Right atrium auricular region (tissue), 2 donors: ENCODE data around the gene RPL23. TPM values are rescaled to one million over a fixed set of nuclear protein-coding genes. Genes with fewer than 3 reads are reported as not detected.

ENCODE experiments used
- DNase-seq: peaks from one replicate; pipeline ENCODE4 v3.0.0-alpha.2; 2019; ENCODE audit warnings: low spot score
- H3K27ac ChIP-seq, 2 donors: fragments of 200-600 bp; sonication (generic); 1 replicate in 1 of 2; 2 replicates in 1 of 2; pipeline ENCODE4 v1.5.1; 2016 to 2019
- H3K27me3 ChIP-seq, 2 donors: fragments of 200-600 bp; sonication (generic); one replicate each; pipeline versions ENCODE4 v1.5.1 to v1.6.0; 2017 to 2019
- H3K36me3 ChIP-seq: fragments of 200-600 bp; sonication (generic); one replicate; pipeline ENCODE4 v1.5.1; 2016
- H3K4me1 ChIP-seq, 2 donors: fragments of 200-600 bp; sonication (generic); one replicate each; pipeline versions ENCODE4 v1.5.1 to v1.6.0; 2017 to 2019
- H3K4me3 ChIP-seq, 2 donors: fragments of 200-600 bp; sonication (generic); 1 replicate in 1 of 2; 2 replicates in 1 of 2; pipeline ENCODE4 v1.5.1; 2017 to 2019; ENCODE audit warnings: mild to moderate bottlenecking in 1 of 2, moderate library complexity in 1 of 2
- H3K9me3 ChIP-seq, 2 donors: fragments of 200-600 bp; sonication (generic); one replicate each; pipeline ENCODE4 v1.5.1; 2019
- CTCF ChIP-seq, 2 donors: fragments of 200-600 bp; sonication (generic); IDR thresholded peaks; one replicate each; pipeline ENCODE4 v1.5.1; 2019; ENCODE audit warnings: antibody characterized with exemption in 2 of 2
- total RNA-seq, 2 donors: library from RNA; depleted of rRNA; stranded (reverse); fragments of >200 nt; gene quantifications; one replicate each; pipeline ENCODE4 v1.1.0, GENCODE V29; 2016

RPL23 gene
- total RNA-seq, 2 donors from 2014 or later, result 640 to 985 TPM

- H3K9me3 ChIP-seq, result no peaks in the 10 kb centered on the region
- no peak for TF ChIP-seq CTCF (IDR thresholded peaks at IDR 0.05)
- no peak overlapping the region for H3K4me3 ChIP-seq
- H3K36me3 ChIP-seq, result peaks cover 30% of the 10 kb centered on the region
- H3K27ac ChIP-seq, result no peak overlapping the region
- no peaks in the 10 kb centered on the region for H3K4me1 ChIP-seq
- no peak for DNase-seq
- no peaks in the 10 kb centered on the region for H3K27me3 ChIP-seq
These were observed 9.2 kb downstream of the RPL23 start for GRCh38 chr17:38844261-38844757.

- DNase-seq, result no peak
- peaks cover 2% of the 10 kb centered on the region for H3K36me3 ChIP-seq
- H3K9me3 ChIP-seq, result no peaks in the 10 kb centered on the region
- no peak for TF ChIP-seq CTCF (IDR thresholded peaks at IDR 0.05)
- peak overlapping the region; percentile 97 to 98 for H3K27ac ChIP-seq
- H3K27me3 ChIP-seq, result no peaks in the 10 kb centered on the region
- peaks cover 0 to 18% of the 10 kb centered on the region in 2 donors for H3K4me1 ChIP-seq
- H3K4me3 ChIP-seq, result peak overlapping the region; percentile 85 to 98
These were observed 27.7 kb downstream of the RPL23 start for GRCh38 chr17:38825762-38826247.

GRCh38 chr17:38824899-38825761 is 28.4 kb downstream of the RPL23 start, which contains the start of gene CWC25:
TSS of gene CWC25 (minus strand) at chr17:38825321. CDS start at chr17:38825183, 138 bp downstream.
- peak in 1 of 2 donors; percentile 16 for TF ChIP-seq CTCF (IDR thresholded peaks at IDR 0.05)
- Histone ChIP-seq H3K36me3 (peaks cover 9% of the 10 kb centered on the region), H3K27me3 (no peaks in the 10 kb centered on the region), H3K4me1 (peaks cover 0 to 18% of the 10 kb centered on the region in 2 donors), H3K27ac (peak within 1 kb of the TSS; percentile 97 to 98), H3K4me3 (peak within 1 kb of the TSS; percentile 85 to 98), H3K9me3 (no peaks in the 10 kb centered on the region)
- peak; percentile 99 for DNase-seq

- Histone ChIP-seq H3K4me3 (no peak overlapping the region), H3K4me1 (no peaks in the 10 kb centered on the region), H3K9me3 (no peaks in the 10 kb centered on the region), H3K36me3 (peaks cover 59% of the 10 kb centered on the region), H3K27ac (no peak overlapping the region), H3K27me3 (no peaks in the 10 kb centered on the region)
- no peak for DNase-seq
- TF ChIP-seq CTCF (IDR thresholded peaks at IDR 0.05), result no peak
These were observed 37.8 kb downstream of the RPL23 start for GRCh38 chr17:38815576-38816193.

- Histone ChIP-seq H3K27ac (no peak overlapping the region), H3K4me1 (no peaks in the 10 kb centered on the region), H3K36me3 (peaks cover 86% of the 10 kb centered on the region), H3K9me3 (no peaks in the 10 kb centered on the region), H3K4me3 (no peak overlapping the region), H3K27me3 (no peaks in the 10 kb centered on the region)
- TF ChIP-seq CTCF (IDR thresholded peaks at IDR 0.05), result no peak
- DNase-seq, result no peak
These were observed 43.7 kb downstream of the RPL23 start for GRCh38 chr17:38809828-38810227.
